Measurements from ENCODE around the gene CCSER1.

Gene CCSER1

GRCh38 chr4:90718931-90719330, 591.7 kb downstream of the CCSER1 start:
- no peaks in the 10 kb centered on the region for H3K9me2 ChIP-seq (replicated peaks; ENCODE audit: insufficient read depth, low read length)
- no peak for TF ChIP-seq EZH2phosphoT487 (conservative IDR thresholded peaks at IDR 0.05; ENCODE audit: low read length)
- TF ChIP-seq CTCF (IDR thresholded peaks at IDR 0.05; ENCODE audit: insufficient read depth, low read length, poor library complexity, severe bottlenecking), result no peak
- H3K36me3 ChIP-seq (ENCODE audit: low read length), result no peaks in the 10 kb centered on the region
- H4K20me1 ChIP-seq (ENCODE audit: low read depth, low read length), result no peaks in the 10 kb centered on the region
- H3K9ac ChIP-seq (ENCODE audit: low read length), result no peak overlapping the region
- H3F3A ChIP-seq (ENCODE audit: insufficient read depth), result no peaks in the 10 kb centered on the region
- no peaks in the 10 kb centered on the region for H3K27me3 ChIP-seq (ENCODE audit: low read length)
- H3K27ac ChIP-seq (ENCODE audit: low read depth, low read length), result no peak overlapping the region
- no peak overlapping the region for H3K4me3 ChIP-seq (ENCODE audit: insufficient read depth, low read length, poor library complexity, severe bottlenecking)
- no peak overlapping the region for H3K4me2 ChIP-seq (ENCODE audit: low read depth, low read length, poor library complexity, severe bottlenecking)
- no peaks in the 10 kb centered on the region for H3K79me2 ChIP-seq (ENCODE audit: insufficient read depth, low read length)
- no peak overlapping the region for H2AFZ ChIP-seq (ENCODE audit: low read depth, low read length, severe bottlenecking)
- no peaks in the 10 kb centered on the region for H3K9me3 ChIP-seq (ENCODE audit: insufficient read depth, low read length)

GRCh38 chr4:90727938-90728337, 600.7 kb downstream of the CCSER1 start:
- H3K4me2 ChIP-seq (ENCODE audit: low read depth, low read length, poor library complexity, severe bottlenecking), result no peak overlapping the region
- no peak overlapping the region for H3K27ac ChIP-seq (ENCODE audit: low read depth, low read length)

GRCh38 chr4:90730752-90731151, 603.6 kb downstream of the CCSER1 start:
- Histone ChIP-seq H3K4me2 (ENCODE audit: low read depth, low read length, poor library complexity, severe bottlenecking) (no peak overlapping the region), H4K20me1 (ENCODE audit: low read depth, low read length) (no peaks in the 10 kb centered on the region), H2AFZ (ENCODE audit: low read depth, low read length, severe bottlenecking) (no peak overlapping the region), H3K36me3 (ENCODE audit: low read length) (no peaks in the 10 kb centered on the region), H3K9me2 (replicated peaks; ENCODE audit: insufficient read depth, low read length) (no peaks in the 10 kb centered on the region), H3K9ac (ENCODE audit: low read length) (no peak overlapping the region), H3K27me3 (ENCODE audit: low read length) (no peaks in the 10 kb centered on the region), H3K9me3 (ENCODE audit: insufficient read depth, low read length) (no peaks in the 10 kb centered on the region), H3F3A (ENCODE audit: insufficient read depth) (no peaks in the 10 kb centered on the region), H3K27ac (ENCODE audit: low read depth, low read length) (no peak overlapping the region), H3K4me3 (ENCODE audit: insufficient read depth, low read length, poor library complexity, severe bottlenecking) (no peak overlapping the region), H3K79me2 (ENCODE audit: insufficient read depth, low read length) (no peaks in the 10 kb centered on the region)
- TF ChIP-seq CTCF (IDR thresholded peaks at IDR 0.05; ENCODE audit: insufficient read depth, low read length, poor library complexity, severe bottlenecking) (no peak), EZH2phosphoT487 (conservative IDR thresholded peaks at IDR 0.05; ENCODE audit: low read length) (no peak)

More at GRCh38 chr4:90727938-90728337, 600.7 kb downstream of the CCSER1 start:
- Histone ChIP-seq H3K9me3 (ENCODE audit: insufficient read depth, low read length) (no peaks in the 10 kb centered on the region), H3K9me2 (replicated peaks; ENCODE audit: insufficient read depth, low read length) (no peaks in the 10 kb centered on the region), H4K20me1 (ENCODE audit: low read depth, low read length) (no peaks in the 10 kb centered on the region), H3K27me3 (ENCODE audit: low read length) (no peaks in the 10 kb centered on the region), H3K36me3 (ENCODE audit: low read length) (no peaks in the 10 kb centered on the region), H3K9ac (ENCODE audit: low read length) (no peak overlapping the region), H2AFZ (ENCODE audit: low read depth, low read length, severe bottlenecking) (no peak overlapping the region), H3K4me3 (ENCODE audit: insufficient read depth, low read length, poor library complexity, severe bottlenecking) (no peak overlapping the region), H3K79me2 (ENCODE audit: insufficient read depth, low read length) (no peaks in the 10 kb centered on the region), H3F3A (ENCODE audit: insufficient read depth) (no peaks in the 10 kb centered on the region)
- TF ChIP-seq EZH2phosphoT487 (conservative IDR thresholded peaks at IDR 0.05; ENCODE audit: low read length), result no peak
- no peak for TF ChIP-seq CTCF (IDR thresholded peaks at IDR 0.05; ENCODE audit: insufficient read depth, low read length, poor library complexity, severe bottlenecking)

All from SU-DHL-6 (cell line).